Activated naive CD4-positive, alpha-beta T cell (primary cell): ENCODE data around the gene DENND6B.
"Not testable (repeated sequence)": the region's sequence is repeated elsewhere in the genome, so short reads cannot be mapped to it uniquely, and the experiment has no call there.

Experiments used
- DNase-seq, 4 experiments: peaks; one replicate each; lab custom pipeline; 2025; lab: John Stamatoyannopoulos, UW

The DENND6B gene

GRCh38 chr22:50286701-50287318, 40.0 kb downstream of the DENND6B start:
- DNase-seq = no peak

GRCh38 chr22:50286275-50286674, 40.5 kb downstream of the DENND6B start:
- no peak for DNase-seq

DNA sequence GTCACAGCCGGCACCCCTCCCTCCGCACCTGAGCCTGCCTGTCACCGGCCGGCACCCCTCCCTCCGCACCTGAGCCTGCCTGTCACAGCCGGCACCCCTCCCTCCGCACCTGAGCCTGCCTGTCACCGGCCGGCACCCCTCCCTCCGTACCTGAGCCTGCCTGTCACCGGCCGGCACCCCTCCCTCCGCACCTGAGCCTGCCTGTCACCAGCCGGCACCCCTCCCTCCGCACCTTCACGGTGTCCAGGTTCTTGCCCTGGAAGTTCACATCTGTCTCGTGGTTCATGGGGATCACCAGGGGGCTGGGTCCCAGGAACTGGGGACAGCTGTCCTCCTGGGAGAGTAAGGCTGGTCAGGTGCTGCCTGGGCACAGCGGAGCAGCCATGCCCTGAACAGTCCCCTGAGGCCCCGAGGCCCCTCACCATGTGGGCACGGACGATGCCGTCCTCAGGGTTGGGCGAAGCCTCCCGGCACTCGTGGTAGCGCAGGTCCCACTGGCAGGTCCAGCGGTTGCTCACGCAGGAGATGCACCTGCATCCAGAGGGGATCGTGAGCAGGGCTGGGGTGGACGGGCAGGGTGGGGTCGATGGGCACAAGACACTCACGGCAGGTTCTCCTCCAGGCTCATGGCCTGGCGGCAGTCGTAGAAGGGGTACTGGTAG, 41.1 kb downstream of the DENND6B start:
- no peak for DNase-seq

DNA sequence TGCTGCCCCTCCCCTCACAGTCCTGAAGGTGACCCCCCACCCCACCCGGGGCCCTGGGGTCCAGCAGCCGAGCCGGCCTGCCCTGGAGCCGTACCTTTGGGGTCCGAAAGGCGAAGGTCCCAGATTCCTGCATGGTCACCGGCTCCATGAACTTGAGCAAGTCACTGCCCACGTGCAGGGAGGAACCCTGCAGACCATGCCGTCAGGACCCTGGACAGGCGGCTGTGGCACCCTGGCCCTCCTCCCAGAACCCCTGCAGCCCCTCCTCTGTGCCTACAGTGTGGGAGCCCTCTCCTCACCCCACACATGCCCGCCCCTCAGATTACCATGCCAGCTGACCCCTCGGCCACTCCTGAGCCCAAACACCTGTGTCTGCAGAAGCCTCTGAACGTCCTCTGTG, 42.3 kb downstream of the DENND6B start:
- DNase-seq = no peak

- no peak for DNase-seq
Observed at GRCh38 chr22:50283821-50284220, 43.0 kb downstream of the DENND6B start.

DNA sequence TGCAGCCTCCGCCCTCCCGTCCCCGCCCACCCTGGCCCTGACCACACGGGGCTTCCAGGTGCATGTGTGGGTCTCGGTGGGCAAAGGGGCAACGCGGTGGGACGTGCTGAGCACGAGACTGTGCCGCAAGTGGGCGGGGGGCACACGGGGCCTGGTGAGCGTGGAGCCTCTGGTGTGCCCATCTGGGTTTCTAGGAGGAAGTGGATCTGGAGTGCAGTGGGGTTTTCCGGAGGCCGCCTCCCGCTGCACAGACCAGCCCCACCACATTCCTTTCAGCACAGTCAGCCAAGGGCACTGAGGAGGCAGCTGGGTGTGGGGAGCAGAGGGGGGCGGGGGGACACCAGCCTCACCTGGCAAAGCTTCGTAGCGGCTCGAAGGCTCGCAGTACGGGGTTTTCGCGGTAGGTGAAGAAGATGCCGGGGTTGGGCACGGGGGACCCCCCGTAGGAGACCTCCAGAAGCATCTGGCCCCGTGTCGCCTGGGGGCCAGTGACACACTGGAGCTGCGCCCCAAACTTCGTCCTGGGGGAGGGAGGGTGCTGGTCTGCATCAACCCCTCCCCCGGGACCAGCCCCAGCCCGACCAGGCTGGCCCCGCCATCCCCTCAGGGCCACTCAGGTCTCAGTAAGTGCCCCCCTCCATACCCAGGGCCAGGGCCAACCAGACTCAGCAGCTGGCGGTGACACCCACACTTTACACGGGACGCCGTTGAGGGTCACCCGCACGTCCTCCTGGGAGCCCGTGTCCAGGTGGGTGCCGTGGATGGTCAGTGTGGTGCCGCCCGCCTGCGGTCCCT, 44.3 kb downstream of the DENND6B start:
- DNase-seq = no peak

DNA sequence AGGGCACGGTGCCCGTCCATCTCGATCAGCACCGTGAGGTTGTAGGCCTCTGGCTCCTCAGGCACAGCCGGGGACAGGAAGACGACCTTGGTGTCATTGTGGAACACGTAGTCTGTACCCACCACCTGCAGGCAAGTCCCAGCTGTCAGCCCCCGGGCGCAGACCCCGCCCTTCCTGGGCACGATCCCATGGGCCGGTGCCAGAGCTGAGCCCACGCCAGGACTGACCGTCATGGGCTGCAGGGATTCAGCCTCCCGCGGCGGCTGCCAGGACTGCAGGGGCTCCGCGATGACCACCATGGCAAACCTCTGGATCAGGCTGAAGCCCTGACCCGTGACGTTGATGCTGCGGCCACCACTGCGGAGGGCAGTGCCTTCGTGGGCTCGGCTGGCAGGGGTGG, 44.9 kb downstream of the DENND6B start:
- no peak for DNase-seq

DNA sequence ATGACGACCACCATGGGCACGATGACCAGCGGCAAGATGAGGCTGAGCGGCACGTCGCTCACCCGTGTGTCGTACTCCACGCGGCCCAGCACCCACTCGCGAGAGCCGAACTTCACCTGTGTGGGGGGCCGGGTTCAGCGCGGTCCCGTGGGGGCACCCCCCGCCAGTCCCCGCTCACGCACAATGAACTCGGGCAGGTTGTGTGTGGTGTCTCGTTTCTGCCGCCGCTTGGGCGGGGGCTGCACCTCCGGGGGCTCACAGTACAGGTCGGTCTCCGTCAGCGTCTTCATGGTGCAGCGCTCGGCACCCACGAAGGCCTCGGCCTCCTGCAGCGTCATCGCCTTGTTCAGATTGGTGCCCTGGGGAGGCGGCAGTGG, 45.4 kb downstream of the DENND6B start:
- DNase-seq = no peak

DNA sequence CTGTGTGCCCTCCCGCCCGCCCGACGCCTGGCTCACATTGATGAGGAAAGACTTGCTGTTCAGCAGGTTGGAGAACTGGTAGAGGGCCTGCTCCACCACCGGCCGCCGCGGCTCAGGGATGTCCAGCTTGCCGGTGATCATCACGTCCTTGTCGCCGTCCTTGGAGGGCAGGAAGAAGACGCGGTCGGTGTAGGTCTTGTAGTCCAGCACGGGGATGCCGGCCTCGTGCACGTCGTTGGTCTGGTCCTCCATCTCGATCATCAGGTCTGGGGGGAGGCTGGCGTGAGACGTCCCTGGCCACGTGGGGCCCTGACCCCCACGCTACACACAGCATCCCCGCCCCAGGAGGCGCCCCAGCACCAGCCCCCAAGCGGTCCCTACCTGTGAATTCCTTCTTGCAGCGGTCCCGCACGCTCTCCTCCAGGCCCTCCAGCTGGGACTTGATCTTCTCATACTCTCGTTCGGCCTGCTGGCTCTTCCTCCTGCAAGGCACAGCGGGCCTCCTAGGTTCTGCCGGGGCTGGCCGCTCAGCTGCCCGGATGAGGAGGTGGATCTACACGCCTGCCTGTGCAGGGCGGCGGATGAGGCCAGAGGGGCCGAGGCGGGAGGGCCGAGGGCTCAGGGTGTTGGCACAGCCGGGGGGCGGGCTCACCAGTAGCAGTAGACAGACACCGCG, 46.0 kb downstream of the DENND6B start:
- DNase-seq = no peak

DNA sequence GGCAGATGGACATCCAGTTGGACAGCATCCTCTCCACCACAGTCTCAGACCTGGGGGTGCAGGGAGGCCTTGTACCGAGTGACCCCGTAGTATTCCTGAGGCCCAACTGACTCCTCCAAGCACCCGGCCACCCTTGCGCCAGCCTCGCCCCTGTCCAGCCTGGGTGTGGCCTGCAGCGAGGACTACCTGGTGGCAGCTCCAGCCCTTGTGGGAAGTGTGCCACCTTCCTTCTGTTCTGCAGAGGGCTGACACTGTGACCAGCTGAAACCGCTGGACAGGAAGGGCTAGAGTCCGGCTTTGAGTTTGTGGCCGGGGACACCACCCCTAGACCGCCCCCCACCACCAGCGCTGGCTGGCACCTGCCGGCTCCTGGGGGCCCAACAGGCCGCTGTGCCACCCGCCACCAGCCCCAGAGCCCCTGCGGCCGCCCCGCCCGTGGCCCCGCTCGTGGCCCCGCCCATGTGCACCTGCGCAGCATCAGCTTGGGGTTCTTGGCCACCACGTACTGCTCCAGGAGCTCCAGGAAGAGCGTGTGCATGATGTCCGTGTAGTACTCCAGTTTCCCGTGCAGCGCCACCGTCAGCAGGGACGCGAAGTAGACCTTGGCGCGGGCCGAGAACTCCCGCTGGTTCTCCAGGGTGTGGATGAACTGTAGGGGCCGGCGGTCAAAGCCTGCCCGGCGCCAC, 46.6 kb downstream of the DENND6B start:
- no peak for DNase-seq

- no peak for DNase-seq
Observed at GRCh38 chr22:50278956-50279619, 47.7 kb downstream of the DENND6B start.

DNA sequence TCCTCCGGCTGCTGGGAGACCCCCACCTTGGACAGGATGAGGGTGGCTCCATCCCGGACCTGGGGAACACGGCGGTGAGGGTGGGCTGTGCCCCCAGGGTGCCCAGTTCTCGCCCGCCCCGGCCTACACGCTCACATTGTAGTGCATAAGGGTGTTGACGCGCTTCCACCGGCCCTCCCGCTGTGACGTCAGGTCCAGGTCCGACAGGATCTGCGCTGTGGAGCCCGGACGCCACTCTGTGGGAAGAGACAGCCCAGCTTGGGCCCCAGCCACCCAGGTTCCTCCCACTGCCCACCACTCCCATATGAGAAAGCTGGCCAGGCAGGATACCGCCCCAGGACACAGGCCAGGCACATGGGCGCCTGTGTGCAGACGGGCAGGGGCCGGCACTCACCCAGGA, 48.4 kb downstream of the DENND6B start:
- no peak for DNase-seq

- no peak for DNase-seq
Observed at GRCh38 chr22:50277761-50278160, 49.1 kb downstream of the DENND6B start.

GRCh38 chr22:50276143-50276542, 50.7 kb downstream of the DENND6B start:
- peak in 3 of 4 experiments; percentile 14 to 27 (median 14) for DNase-seq

GRCh38 chr22:50275181-50276055, 51.4 kb downstream of the DENND6B start:
- no peak for DNase-seq

DNA sequence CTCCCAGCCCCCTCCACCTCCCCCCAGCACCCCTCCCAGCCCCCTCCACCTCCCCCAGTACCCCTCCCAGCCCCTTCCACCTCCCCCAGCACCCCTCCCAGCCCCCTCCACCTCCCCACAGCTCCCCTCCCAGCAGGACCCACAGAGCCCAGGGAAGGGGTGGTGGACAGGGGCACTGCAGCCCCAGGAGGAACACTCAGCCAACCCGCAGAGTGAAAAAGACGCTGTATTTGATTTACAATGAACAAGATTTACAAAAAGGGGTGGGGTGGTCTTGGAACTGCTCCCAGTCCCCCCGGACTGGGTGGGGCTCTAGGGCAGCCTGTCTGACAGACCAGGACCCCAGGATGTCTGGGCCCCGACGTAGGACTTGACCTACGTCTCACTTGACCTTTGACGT, 52.0 kb downstream of the DENND6B start:
- DNase-seq = no peak

- DNase-seq = peak in 1 of 4 experiments; percentile 19
Observed at GRCh38 chr22:50274311-50274710, 52.5 kb downstream of the DENND6B start.

DNA sequence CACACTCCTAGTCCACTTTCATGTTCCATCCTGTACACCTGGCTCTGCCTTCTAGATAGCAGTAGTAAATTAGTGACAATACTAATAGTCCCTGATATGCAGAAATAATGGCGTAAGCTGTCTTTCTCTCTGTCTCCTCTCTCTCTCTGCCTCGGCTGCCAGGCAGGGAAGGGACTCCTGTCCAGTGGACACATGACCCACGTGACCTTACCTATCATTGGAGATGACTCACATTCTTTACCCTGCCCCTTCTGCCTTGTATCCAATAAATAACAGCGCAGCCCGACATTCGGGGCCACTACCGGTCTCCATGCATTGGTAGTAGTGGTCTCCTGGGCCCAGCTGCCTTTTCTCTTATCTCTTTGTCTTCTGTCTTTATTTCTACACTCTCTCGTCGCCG, 53.0 kb downstream of the DENND6B start:
- DNase-seq = not testable (repeated sequence)

GRCh38 chr22:50273352-50273751, 53.5 kb downstream of the DENND6B start:
- not testable (repeated sequence) for DNase-seq

DNA sequence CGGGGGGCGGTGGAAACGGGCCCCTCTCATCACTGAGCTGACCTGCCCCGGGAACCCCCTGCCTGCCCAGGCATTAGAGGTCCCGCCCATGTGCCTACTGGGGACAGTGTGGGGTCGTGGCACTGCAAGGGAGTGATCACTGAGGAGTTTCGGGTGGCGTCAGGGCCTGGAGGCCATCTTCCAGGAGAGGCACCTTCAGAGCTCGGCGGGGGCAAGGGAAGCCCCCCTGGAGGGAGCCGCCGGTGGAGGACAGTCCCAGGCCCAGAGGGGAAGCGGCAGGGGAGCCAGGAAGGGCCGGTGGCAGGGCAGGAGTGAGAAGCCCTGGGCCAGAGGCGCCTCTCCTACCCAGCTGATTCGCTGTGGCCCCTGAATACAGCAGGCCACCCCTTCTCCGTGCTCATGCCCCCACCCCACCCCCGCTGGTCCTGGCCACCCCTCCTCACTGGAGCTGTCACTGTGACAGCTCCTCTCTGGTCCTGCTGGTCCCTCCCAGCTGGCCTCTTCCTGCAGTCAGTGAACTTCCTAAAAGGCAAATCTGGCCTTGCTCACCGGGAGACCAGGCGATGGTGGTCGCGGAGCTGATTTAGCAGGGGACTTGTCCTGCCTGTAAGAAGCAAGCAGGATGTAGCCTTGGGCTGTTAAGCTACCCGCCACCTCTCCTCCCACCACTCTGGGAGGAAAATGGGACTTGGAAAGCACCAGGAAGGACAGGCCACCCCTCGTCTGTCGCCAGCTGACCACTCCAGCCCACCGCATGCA, 54.6 kb downstream of the DENND6B start:
- DNase-seq = no peak
